Measurements from ENCODE around the gene CHST8. TPM values are rescaled to one million over a fixed set of nuclear protein-coding genes. Genes with fewer than 3 reads are reported as not detected.
"Not testable (repeated sequence)": the region's sequence is repeated elsewhere in the genome, so short reads cannot be mapped to it uniquely, and the experiment has no call there.

CHST8 gene
- total RNA-seq, 2 donors from 2014 or later, result 2.7 TPM; not detected in 1

DNA sequence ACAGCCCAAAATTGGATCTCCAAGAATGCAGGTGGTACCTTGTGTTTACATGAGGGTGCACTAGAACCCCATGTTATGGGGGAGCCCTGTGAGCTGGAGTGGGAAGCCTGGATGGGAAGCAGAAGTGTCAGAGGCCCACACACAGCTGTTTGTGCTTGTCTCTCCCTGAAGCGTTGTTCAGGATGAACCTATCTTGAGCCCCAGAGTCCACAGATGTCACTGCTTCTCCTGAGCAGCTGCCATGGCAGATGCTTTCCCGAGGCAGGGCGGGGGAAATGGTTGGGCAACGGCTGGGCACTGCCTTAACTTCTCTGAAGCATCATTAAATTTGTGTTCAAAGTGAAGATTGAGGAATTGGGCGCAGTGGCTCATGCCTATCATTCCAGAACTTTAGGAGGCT, 17.1 kb upstream of the CHST8 start:
- no peaks in the 10 kb centered on the region for H3K9me3 ChIP-seq (ENCODE audit: control insufficient read depth, low read length, poor library complexity, severe bottlenecking)
- no peak overlapping the region for H3K27ac Mint-ChIP-seq
- peaks cover 13% of the 10 kb centered on the region for H3K27me3 Mint-ChIP-seq
- no peak for DNase-seq
- no peaks in the 10 kb centered on the region for H3K36me3 Mint-ChIP-seq (ENCODE audit: low read depth)
- no peaks in the 10 kb centered on the region for H3K4me1 Mint-ChIP-seq
- no peak for ATAC-seq
- no peak overlapping the region for H3K4me3 Mint-ChIP-seq

DNA sequence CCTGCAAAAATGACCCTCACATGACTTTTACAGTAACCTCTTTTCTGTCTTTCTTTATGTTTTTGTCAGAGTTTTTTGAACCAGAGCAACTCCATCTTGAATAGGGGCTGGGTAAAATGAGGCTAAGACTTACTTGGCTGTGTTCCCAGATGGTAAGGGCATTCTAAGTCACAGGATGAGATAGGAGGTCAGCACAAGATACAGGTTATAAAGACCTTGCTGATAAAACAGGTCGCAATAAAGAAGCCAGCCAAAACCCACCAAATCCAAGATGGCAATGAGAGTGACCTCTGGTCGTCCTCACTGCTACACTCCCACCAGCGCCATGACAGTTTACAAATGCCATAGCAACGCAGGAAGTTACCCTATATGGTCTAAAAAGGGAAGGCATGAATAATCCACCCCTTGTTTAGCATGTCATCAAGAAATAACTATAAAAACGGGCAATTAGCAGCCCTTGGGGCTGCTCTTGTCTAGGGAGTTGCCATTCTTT, 15.9 kb upstream of the CHST8 start:
- H3K4me3 Mint-ChIP-seq; H3K27ac Mint-ChIP-seq; H3K4me1 Mint-ChIP-seq; H3K36me3 Mint-ChIP-seq (ENCODE audit: low read depth); ATAC-seq; H3K9me3 ChIP-seq (ENCODE audit: control insufficient read depth, low read length, poor library complexity, severe bottlenecking); DNase-seq: not testable (repeated sequence)
- H3K27me3 Mint-ChIP-seq, result peaks cover 13% of the 10 kb centered on the region

DNA sequence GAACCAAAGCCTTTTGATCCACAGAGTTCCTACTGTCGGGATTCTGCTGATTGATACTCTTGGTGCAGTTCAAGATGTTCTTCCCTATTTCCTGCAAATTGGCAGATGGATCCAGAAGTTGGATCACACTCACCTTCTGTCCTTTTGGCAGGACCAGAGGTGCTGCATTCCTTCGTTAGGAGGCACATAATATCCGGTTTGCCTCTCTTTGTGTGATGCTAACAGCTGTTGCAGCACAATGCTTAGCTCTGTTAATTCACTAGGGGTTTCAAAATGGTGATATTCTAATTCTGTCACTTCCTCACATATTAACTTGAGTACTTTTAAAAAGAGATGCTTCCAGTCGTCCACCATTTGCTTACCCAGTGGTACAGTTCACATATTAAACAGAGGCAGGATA, 15.2 kb upstream of the CHST8 start:
- ATAC-seq (no peak), DNase-seq (no peak)
- no peaks in the 10 kb centered on the region for H3K9me3 ChIP-seq (ENCODE audit: control insufficient read depth, low read length, poor library complexity, severe bottlenecking)
- Mint-ChIP-seq H3K36me3 (ENCODE audit: low read depth) (peaks cover 3% of the 10 kb centered on the region), H3K4me3 (no peak overlapping the region), H3K27me3 (peaks cover 20% of the 10 kb centered on the region), H3K27ac (no peak overlapping the region), H3K4me1 (no peaks in the 10 kb centered on the region)

DNA sequence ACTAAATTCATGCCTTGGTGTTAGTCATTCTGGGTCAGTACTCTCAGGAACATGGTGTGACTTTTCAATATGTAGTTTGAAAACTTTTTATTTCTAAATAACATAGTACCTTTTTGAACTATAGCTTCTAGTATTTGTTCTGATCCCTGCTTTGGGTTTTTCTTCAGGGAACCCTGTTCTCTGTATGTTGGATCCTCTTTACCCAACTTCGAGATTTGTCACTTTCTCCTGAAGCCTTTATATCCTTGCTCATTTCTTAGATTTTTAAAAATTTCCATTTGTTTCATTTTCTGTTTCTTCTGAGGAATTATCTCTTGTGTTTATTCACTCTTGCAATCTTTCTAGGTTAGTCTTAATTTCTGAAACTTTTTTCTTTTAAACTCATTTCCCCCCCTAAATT, 12.4 kb upstream of the CHST8 start:
- no peak overlapping the region for H3K27ac Mint-ChIP-seq

DNA sequence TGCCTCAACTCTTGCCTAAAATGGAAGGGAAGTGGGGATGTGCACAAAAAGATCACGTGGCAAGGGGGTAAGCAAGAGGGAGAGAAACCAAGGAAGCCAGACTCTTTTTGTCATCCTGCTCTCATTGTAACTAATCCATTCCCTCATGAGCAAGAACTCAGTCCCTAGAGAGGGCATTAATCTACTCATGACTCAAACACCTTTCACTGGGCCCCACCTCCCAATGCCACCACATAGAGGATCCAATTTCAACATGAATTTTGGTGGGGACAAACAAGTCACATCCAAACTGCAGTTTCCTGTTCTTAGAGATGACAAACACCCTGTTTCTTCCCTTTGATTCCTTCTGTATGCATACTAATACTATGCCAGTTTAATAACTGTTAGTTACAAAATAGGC, 11.2 kb upstream of the CHST8 start:
- Mint-ChIP-seq H3K36me3 (ENCODE audit: low read depth) (peaks cover 3% of the 10 kb centered on the region), H3K4me3 (no peak overlapping the region), H3K4me1 (no peaks in the 10 kb centered on the region), H3K27me3 (peaks cover 34% of the 10 kb centered on the region), H3K27ac (no peak overlapping the region)
- H3K9me3 ChIP-seq (ENCODE audit: control insufficient read depth, low read length, poor library complexity, severe bottlenecking), result no peaks in the 10 kb centered on the region
- DNase-seq (no peak), ATAC-seq (no peak)

More for the DNA sequence above, 12.4 kb upstream of the CHST8 start:
- no peaks in the 10 kb centered on the region for H3K9me3 ChIP-seq (ENCODE audit: control insufficient read depth, low read length, poor library complexity, severe bottlenecking)
- DNase-seq, result no peak
- Mint-ChIP-seq H3K4me1 (no peaks in the 10 kb centered on the region), H3K27me3 (peaks cover 35% of the 10 kb centered on the region), H3K36me3 (ENCODE audit: low read depth) (peaks cover 3% of the 10 kb centered on the region), H3K4me3 (no peak overlapping the region)
- no peak for ATAC-seq

DNA sequence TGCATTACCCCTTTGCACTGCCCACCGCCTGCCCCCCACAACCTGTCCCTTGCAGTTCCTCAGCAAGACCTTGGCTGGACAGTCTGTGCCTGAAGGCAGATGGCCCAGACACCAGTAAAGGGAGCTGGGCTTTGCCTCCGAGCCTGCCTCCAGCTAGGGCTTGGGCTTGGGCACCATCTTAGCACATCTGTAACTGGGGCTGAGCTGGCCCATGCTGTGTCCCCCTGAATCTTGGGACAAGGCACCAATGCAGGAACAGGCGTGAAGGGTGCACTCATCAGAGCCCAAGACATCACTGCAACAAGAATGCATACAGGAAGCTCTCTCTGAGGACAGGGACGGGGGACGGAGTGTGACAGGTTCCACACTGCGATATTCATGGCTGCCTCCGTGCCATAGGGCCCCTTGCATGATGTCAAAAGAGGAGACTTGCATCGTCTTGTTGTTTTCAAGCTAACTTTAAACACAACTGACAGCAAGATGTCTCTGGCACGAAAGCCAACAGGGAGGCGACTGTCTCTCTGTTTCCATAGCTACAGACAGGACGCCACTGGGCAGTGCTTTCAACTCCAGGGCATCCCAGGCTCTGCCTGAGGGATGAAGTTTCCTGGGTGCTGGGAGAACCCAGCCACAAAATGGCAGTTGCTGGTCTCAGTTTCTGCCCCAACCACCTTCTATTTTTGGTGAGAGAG, 8.7 kb upstream of the CHST8 start:
- no peak for DNase-seq
- no peaks in the 10 kb centered on the region for H3K4me1 Mint-ChIP-seq
- peaks cover 34% of the 10 kb centered on the region for H3K27me3 Mint-ChIP-seq
- ATAC-seq, result no peak
- no peaks in the 10 kb centered on the region for H3K9me3 ChIP-seq (ENCODE audit: control insufficient read depth, low read length, poor library complexity, severe bottlenecking)
- no peak overlapping the region for H3K4me3 Mint-ChIP-seq
- peaks cover 3% of the 10 kb centered on the region for H3K36me3 Mint-ChIP-seq (ENCODE audit: low read depth)
- H3K27ac Mint-ChIP-seq, result no peak overlapping the region

DNA sequence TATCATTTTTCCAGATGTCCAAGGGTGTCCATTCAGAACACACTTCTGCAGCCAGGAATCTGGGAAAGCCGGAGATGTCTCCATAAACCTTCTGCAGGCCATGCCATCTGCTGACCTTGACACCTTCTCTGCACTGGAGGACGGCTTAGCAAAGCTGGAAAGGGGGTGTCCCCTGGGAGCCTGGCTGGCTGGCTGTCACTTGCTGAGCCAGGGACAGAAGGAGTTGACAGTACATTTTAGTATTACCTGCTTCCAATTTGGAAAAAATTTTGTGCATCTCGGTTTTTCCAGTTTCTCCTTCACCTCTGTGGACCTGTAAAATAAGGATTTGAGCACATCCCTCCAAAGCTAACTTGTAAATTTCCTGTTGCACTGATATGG, 8.1 kb upstream of the CHST8 start:
- ATAC-seq, result no peak
- H3K4me3 Mint-ChIP-seq, result no peak overlapping the region
- no peak for DNase-seq
- peaks cover 7% of the 10 kb centered on the region for H3K36me3 Mint-ChIP-seq (ENCODE audit: low read depth)
- H3K4me1 Mint-ChIP-seq, result no peaks in the 10 kb centered on the region
- no peaks in the 10 kb centered on the region for H3K9me3 ChIP-seq (ENCODE audit: control insufficient read depth, low read length, poor library complexity, severe bottlenecking)
- H3K27ac Mint-ChIP-seq, result no peak overlapping the region
- H3K27me3 Mint-ChIP-seq, result peaks cover 37% of the 10 kb centered on the region

DNA sequence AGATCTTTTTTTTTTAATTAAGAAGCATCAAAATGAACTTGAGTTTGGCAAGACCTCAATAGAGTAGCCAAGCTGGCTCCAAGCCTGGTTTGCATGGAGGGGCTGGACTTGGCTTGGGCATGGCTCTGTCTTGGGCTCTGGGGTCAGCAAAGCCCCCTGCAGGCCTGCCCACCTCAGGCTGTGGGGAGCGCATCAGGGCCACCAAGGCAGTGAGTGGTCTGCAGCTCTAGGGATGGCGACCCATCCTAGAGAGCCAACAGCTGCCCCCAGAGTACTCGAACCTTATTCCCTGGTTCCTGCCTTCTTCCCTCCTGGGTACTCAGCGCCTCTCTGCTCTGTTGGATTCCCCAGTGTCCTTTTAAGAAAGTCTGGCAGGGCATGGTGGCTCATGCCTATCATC, 5.4 kb upstream of the CHST8 start:
- H3K4me3 Mint-ChIP-seq, result no peak overlapping the region
- H3K4me1 Mint-ChIP-seq, result no peaks in the 10 kb centered on the region
- peaks cover 57% of the 10 kb centered on the region for H3K27me3 Mint-ChIP-seq
- DNase-seq (no peak), ATAC-seq (no peak)
- H3K9me3 ChIP-seq (ENCODE audit: control insufficient read depth, low read length, poor library complexity, severe bottlenecking), result no peaks in the 10 kb centered on the region
- peaks cover 7% of the 10 kb centered on the region for H3K36me3 Mint-ChIP-seq (ENCODE audit: low read depth)
- H3K27ac Mint-ChIP-seq, result no peak overlapping the region

DNA sequence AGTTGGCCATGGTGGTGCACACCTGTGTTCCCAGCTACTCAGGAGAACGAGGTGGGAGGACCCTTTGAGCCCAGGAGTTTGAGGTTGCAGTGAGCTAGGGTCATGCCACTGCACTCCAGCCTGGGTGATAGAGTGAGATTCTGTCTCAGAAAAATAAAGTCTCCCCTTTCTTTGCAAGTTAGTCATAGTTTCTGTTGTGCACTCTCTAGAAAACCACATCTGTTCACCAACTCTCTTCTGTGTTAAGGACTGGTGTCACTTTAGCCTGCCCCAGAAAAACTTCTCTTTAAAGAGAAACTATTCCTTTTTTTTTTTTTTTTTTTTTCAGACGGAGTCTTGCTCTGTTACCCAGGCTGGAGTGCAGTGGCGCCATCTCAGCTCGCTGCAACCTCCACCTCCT, 4.9 kb upstream of the CHST8 start:
- H3K4me1 Mint-ChIP-seq, result no peaks in the 10 kb centered on the region
- H3K27ac Mint-ChIP-seq, result no peak overlapping the region
- H3K4me3 Mint-ChIP-seq, result no peak overlapping the region
- H3K9me3 ChIP-seq (ENCODE audit: control insufficient read depth, low read length, poor library complexity, severe bottlenecking), result no peaks in the 10 kb centered on the region
- peaks cover 7% of the 10 kb centered on the region for H3K36me3 Mint-ChIP-seq (ENCODE audit: low read depth)
- H3K27me3 Mint-ChIP-seq, result peaks cover 52% of the 10 kb centered on the region
- ATAC-seq (no peak), DNase-seq (no peak)

DNA sequence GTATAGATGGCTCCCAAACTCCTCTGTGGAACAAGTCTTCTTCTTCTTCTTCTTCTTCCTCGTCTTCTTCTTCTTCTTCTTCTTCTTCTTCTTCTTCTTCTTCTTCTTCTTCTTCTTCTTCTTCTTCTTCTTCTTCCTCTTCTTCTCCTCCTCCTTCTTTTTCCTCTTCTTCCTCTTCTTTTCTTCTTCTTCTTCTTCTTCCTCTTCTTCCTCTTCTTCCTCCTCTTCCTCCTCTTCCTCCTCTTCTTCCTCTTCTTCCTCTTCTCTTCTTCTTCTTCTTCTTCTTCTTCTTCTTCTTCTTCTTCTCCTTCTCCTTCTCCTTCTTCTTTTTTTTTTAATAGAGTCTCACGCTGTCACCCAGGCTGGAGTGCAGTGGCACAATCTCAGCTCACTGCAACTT, 3.4 kb upstream of the CHST8 start:
- ATAC-seq; H3K36me3 Mint-ChIP-seq (ENCODE audit: low read depth); DNase-seq; H3K27ac Mint-ChIP-seq; H3K9me3 ChIP-seq (ENCODE audit: control insufficient read depth, low read length, poor library complexity, severe bottlenecking); H3K4me3 Mint-ChIP-seq; H3K4me1 Mint-ChIP-seq: not testable (repeated sequence)
- H3K27me3 Mint-ChIP-seq, result peaks cover 44% of the 10 kb centered on the region

DNA sequence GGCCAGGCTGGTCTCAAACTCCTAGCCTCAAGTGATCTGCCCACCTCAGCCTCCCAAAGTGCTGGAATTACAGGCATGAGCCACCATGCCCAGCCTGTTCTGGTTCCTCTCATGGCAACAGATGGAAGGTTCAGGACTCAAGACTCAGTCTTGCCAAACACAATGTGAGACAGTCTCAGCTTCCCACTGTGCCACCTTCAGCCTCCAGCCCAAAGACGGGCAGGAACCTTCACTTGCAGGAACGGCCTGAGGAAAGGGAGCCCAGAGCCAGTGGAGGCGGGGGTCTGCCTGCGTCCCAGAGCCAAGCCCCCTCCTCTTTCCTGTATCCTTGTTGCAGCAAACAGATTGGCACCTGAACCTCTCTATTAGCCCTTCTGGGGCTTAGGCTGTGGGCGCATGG, 2.9 kb upstream of the CHST8 start:
- H3K9me3 ChIP-seq (ENCODE audit: control insufficient read depth, low read length, poor library complexity, severe bottlenecking), result no peaks in the 10 kb centered on the region
- Mint-ChIP-seq H3K27ac (no peak overlapping the region), H3K27me3 (peaks cover 48% of the 10 kb centered on the region), H3K4me1 (no peaks in the 10 kb centered on the region), H3K36me3 (ENCODE audit: low read depth) (peaks cover 7% of the 10 kb centered on the region), H3K4me3 (no peak overlapping the region)
- ATAC-seq (no peak), DNase-seq (no peak)

DNA sequence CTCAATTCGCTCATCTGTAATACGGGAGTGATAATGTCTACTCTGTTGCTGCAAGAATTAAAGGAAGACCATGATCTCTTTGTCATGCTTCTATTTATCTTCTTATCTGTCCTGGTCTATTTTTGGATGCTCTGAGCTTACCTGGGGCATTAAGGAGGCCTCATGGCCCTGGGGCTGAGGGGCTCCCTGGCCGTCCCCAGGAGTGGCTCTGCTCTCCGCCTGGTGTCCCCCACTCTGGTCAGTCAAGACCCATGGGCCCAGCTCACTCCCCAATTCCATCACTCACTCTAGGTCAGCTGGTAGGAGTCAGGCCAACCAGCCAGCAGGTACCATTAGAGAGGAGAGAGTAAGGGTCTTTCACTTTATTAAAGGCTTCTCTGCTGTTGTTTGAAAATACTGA, 1.1 kb upstream of the CHST8 start:
- H3K4me3 Mint-ChIP-seq, result no peak overlapping the region
- H3K36me3 Mint-ChIP-seq (ENCODE audit: low read depth), result peaks cover 7% of the 10 kb centered on the region
- H3K4me1 Mint-ChIP-seq, result no peaks in the 10 kb centered on the region
- no peak overlapping the region for H3K27ac Mint-ChIP-seq
- ATAC-seq, result no peak
- no peak for DNase-seq
- no peaks in the 10 kb centered on the region for H3K9me3 ChIP-seq (ENCODE audit: control insufficient read depth, low read length, poor library complexity, severe bottlenecking)
- H3K27me3 Mint-ChIP-seq, result peaks cover 55% of the 10 kb centered on the region

DNA sequence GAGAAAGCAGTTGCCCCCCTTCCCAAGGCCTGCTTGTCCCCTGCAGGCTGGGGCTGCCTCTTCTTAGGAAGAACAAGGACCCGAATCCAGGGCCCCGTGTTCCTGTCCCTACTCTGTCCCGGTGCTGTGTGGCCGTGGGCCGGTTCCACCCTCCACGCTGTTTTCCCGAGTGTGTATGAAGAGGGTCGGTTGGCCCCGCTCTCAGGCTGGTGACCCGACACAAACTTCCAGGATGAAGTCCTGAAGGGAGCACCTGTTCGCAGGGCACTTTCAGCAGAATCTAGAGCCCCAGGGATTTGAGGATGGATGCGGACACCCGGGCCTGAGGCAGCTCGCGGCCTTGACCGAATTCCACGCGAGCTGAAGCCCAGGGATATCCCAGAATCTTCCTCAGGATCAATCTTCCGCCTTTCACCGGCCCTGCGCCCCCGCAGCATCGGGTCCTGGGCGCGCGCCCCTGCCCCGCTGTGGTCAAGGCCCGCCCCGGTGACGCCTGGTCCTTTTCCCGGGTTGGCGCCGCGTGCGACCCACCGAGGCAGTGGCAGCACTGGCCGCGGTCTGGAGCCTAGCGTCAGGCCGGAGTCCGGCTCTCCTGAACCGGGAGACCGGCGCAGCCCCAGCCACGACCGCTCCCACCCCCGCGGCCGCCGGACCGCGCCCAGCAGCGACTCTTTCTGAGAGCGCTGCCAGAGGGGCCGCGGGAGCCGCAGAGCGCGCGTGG, 528 bp upstream of the CHST8 start:
- no peak for ATAC-seq
- no peak for DNase-seq
- H3K9me3 ChIP-seq (ENCODE audit: control insufficient read depth, low read length, poor library complexity, severe bottlenecking), result no peaks in the 10 kb centered on the region
- H3K27me3 Mint-ChIP-seq, result peaks cover 49% of the 10 kb centered on the region
- H3K36me3 Mint-ChIP-seq (ENCODE audit: low read depth), result peaks cover 7% of the 10 kb centered on the region
- no peaks in the 10 kb centered on the region for H3K4me1 Mint-ChIP-seq
- H3K27ac Mint-ChIP-seq, result no peak overlapping the region
- peak overlapping the region; percentile 28 for H3K4me3 Mint-ChIP-seq

DNA sequence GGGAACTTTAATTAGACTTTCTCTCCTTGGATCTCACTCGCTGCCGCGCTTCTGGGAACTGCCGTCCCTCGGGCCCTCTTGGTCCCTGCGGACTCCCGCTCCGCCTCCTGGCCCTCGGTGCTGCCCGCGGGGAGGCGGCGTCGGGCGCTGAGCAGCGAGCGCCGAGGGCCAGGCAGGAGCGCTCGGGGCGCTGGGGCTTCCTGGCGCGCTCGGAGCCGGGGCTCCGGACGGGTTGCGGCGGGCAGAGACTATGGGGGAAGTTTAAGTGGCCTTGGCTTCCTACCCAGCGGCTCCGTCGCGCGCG, 704 bp downstream of the CHST8 start:
- H3K9me3 ChIP-seq (ENCODE audit: control insufficient read depth, low read length, poor library complexity, severe bottlenecking), result no peaks in the 10 kb centered on the region
- no peaks in the 10 kb centered on the region for H3K4me1 Mint-ChIP-seq
- peak overlapping the region; percentile 41 for H3K4me3 Mint-ChIP-seq
- peaks cover 50% of the 10 kb centered on the region for H3K27me3 Mint-ChIP-seq
- no peak overlapping the region for H3K27ac Mint-ChIP-seq
- ATAC-seq (no peak), DNase-seq (no peak)
- peaks cover 7% of the 10 kb centered on the region for H3K36me3 Mint-ChIP-seq (ENCODE audit: low read depth)

Data from T-helper 17 cell (primary cell).